ENCODE results near the gene TAPT1.

DNA sequence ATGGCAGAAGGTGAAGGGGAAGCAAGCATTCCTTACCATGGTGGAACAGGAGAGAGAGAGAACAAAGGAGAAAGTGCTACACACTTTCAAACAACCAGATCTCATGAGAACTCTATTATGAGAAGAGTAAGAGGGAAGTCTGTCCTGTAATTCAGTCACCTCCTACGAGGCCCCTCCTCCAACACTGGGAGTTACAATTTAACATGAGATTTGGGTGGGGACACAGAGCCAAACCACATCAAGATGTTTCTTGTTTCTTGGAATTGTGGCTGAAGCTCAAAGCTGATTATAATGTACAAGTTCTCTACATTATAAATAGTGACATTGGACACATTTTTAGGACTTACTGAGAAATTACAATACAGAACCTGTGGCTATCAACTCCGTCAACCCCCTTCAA, 29.5 kb upstream of the TAPT1 start:
- TF ChIP-seq CTCF (IDR thresholded peaks at IDR 0.05) = no peak
- no peak for TF ChIP-seq POLR2A (IDR thresholded peaks at IDR 0.05)

All from testis (tissue), 2 donors.